HUES6 (cell line): Measurements from ENCODE around the gene SNAI3.

Source experiments
- H3K27ac ChIP-seq: 2 replicates; pipeline ENCODE4 v1.7.0; 2013; ENCODE audit warnings: low read depth, mild to moderate bottlenecking, low read length, inconsistent platforms
- H3K27me3 ChIP-seq: 2 replicates; pipeline ENCODE4 v1.6.1; 2013; ENCODE audit warnings: low read length; ENCODE audit not compliant: control insufficient read depth, insufficient read depth
- H3K36me3 ChIP-seq: 2 replicates; pipeline ENCODE4 v1.6.1; 2013; ENCODE audit warnings: low read length; ENCODE audit not compliant: control insufficient read depth, insufficient read depth
- H3K4me1 ChIP-seq: 2 replicates; pipeline ENCODE4 v1.6.1; 2013; ENCODE audit warnings: low read length; ENCODE audit not compliant: control insufficient read depth, insufficient read depth
- H3K4me3 ChIP-seq: 2 replicates; pipeline ENCODE4 v1.5.1; 2013; ENCODE audit warnings: low read depth, low read length
- H3K9ac ChIP-seq: one replicate; pipeline ENCODE4 v1.6.1; 2013; ENCODE audit warnings: mild to moderate bottlenecking, low read length
- H3K9me3 ChIP-seq: 2 replicates; pipeline ENCODE4 v1.6.1; 2013; ENCODE audit warnings: low read depth, low read length; ENCODE audit not compliant: control insufficient read depth, insufficient read depth

Gene SNAI3

GRCh38 chr16:88688013-88688778 is 1.9 kb upstream of the SNAI3 start:
- H3K27me3 ChIP-seq: peaks cover 69% of the 10 kb centered on the region
- H3K4me3 ChIP-seq: no peak overlapping the region
- peaks cover 18% of the 10 kb centered on the region for H3K4me1 ChIP-seq
- no peak overlapping the region for H3K27ac ChIP-seq
- H3K9ac ChIP-seq: no peak overlapping the region
- H3K9me3 ChIP-seq: no peaks in the 10 kb centered on the region
- no peaks in the 10 kb centered on the region for H3K36me3 ChIP-seq

DNA sequence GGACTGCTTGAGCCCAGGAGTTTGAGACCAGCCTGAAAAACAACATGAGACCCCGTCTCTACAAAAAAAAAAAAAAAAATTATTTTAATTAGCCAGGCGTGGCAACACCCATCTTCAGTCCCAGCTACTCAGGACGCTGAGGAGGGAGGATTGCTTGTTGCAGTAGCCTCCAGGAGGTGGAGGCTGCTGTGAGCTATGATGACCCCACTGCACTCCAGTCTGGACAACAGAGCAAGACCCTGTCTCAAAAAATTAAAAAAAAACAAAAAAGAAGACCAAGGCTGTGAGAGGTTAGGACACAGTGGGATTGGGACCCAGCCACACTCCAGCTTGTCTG is 1.3 kb upstream of the SNAI3 start:
- Histone ChIP-seq H3K9me3 (no peaks in the 10 kb centered on the region), H3K36me3 (no peaks in the 10 kb centered on the region), H3K27me3 (peaks cover 69% of the 10 kb centered on the region), H3K9ac (no peak overlapping the region), H3K4me1 (peaks cover 18% of the 10 kb centered on the region), H3K27ac (no peak overlapping the region), H3K4me3 (no peak overlapping the region)

- Histone ChIP-seq H3K9ac (no peak overlapping the region), H3K4me1 (peaks cover 18% of the 10 kb centered on the region), H3K27me3 (peaks cover 69% of the 10 kb centered on the region), H3K36me3 (no peaks in the 10 kb centered on the region), H3K27ac (no peak overlapping the region), H3K9me3 (no peaks in the 10 kb centered on the region), H3K4me3 (no peak overlapping the region)
Measured at GRCh38 chr16:88687254-88687576, 908 bp upstream of the SNAI3 start.

DNA sequence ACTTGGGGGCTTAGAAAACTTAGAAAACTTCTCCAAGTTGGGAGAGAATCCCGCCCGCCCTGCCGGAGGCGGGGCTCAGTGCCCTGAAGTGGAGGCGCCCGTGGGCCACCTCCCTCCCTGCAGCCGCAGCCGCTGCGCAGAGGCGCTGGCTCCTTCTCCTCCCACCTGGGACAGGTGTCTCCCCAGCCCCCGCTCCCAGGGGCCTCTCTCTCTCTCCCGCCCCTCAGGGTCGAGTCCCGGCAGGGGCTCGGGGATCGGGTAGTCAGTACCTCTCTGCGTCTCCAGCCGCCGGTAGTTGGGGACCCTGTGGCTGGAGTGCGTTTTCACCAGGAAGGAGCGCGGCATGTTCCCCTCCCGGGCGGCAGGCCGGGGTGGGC is 257 bp downstream of the SNAI3 start:
- H3K9ac ChIP-seq: peak overlapping the region; percentile 23

GRCh38 chr16:88685156-88686061 is 898 bp downstream of the SNAI3 start:
- H3K27ac ChIP-seq: no peak overlapping the region
- no peaks in the 10 kb centered on the region for H3K36me3 ChIP-seq
- peak overlapping the region; percentile 25 for H3K9ac ChIP-seq
- H3K27me3 ChIP-seq: peaks cover 62% of the 10 kb centered on the region
- no peaks in the 10 kb centered on the region for H3K9me3 ChIP-seq
- H3K4me1 ChIP-seq: peaks cover 22% of the 10 kb centered on the region
- H3K4me3 ChIP-seq: peak overlapping the region; percentile 59

More for the DNA sequence above, 257 bp downstream of the SNAI3 start:
- no peaks in the 10 kb centered on the region for H3K9me3 ChIP-seq
- peaks cover 68% of the 10 kb centered on the region for H3K27me3 ChIP-seq
- H3K4me3 ChIP-seq: peak overlapping the region; percentile 59
- peaks cover 22% of the 10 kb centered on the region for H3K4me1 ChIP-seq
- H3K36me3 ChIP-seq: no peaks in the 10 kb centered on the region
- H3K27ac ChIP-seq: no peak overlapping the region

GRCh38 chr16:88684569-88685155 is 1.6 kb downstream of the SNAI3 start:
- Histone ChIP-seq H3K9me3 (no peaks in the 10 kb centered on the region), H3K27me3 (peaks cover 59% of the 10 kb centered on the region), H3K9ac (no peak overlapping the region), H3K36me3 (no peaks in the 10 kb centered on the region), H3K4me3 (peak overlapping the region; percentile 59; the same call in 1 of the 2 replicates), H3K27ac (no peak overlapping the region), H3K4me1 (peaks cover 22% of the 10 kb centered on the region)

GRCh38 chr16:88681709-88682451 is 4.4 kb downstream of the SNAI3 start:
- Histone ChIP-seq H3K4me1 (peaks cover 13% of the 10 kb centered on the region), H3K9ac (no peak overlapping the region), H3K9me3 (no peaks in the 10 kb centered on the region), H3K27ac (no peak overlapping the region), H3K27me3 (peaks cover 32% of the 10 kb centered on the region), H3K36me3 (no peaks in the 10 kb centered on the region), H3K4me3 (no peak overlapping the region)

DNA sequence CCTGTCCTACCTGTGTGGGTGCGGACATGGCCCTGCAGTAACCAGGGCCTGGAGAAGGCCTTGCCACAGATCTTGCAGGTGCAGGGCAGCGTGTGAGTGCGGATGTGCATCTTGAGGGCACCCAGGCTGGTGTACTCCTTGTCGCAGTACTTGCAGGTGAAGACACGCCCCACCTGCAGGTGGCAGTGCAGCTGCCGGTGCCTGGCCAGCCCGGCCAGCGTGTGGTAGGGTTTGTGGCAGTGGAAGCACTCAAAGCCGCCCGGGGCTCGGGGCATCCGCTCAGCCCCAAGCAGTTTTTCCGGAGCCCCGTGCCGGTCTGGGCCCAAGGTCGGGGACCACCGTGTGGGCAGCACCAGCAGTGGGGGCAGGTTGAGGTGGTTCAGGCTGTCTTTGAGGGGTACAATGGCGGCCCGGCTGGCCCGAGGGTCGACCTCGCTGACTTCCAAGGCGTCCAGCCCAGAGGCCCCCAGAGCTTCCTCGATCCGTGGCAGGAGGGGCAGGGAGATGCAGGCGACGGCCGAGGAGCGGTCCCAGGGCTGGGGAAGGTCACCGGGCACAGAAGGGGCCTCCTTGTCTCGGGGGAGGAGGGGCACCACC is 5.1 kb downstream of the SNAI3 start:
- Histone ChIP-seq H3K27ac (no peak overlapping the region), H3K27me3 (peaks cover 27% of the 10 kb centered on the region), H3K4me1 (peaks cover 13% of the 10 kb centered on the region), H3K9me3 (no peaks in the 10 kb centered on the region), H3K4me3 (no peak overlapping the region), H3K9ac (no peak overlapping the region), H3K36me3 (no peaks in the 10 kb centered on the region)

- Histone ChIP-seq H3K4me3 (no peak overlapping the region), H3K9me3 (no peaks in the 10 kb centered on the region), H3K9ac (no peak overlapping the region), H3K36me3 (0 out of 2 replicates have a peak, but pooled peaks cover 2% of the 10 kb centered on the region), H3K4me1 (peaks cover 13% of the 10 kb centered on the region), H3K27ac (no peak overlapping the region), H3K27me3 (peaks cover 22% of the 10 kb centered on the region)
Measured at GRCh38 chr16:88680554-88681083, 5.7 kb downstream of the SNAI3 start.
